HEK293 (cell line): ENCODE results near the gene SEPTIN12.

Experiments
- RBAK ChIP-seq: fragments of 450-650 bp; formaldehyde crosslinking; IDR thresholded peaks from 2 replicates; pipeline ENCODE4 v1.5.1; 2016; ENCODE audit warnings: missing biosample characterization, missing genetic modification characterization
- ZNF169 ChIP-seq: fragments of 450-650 bp; formaldehyde crosslinking; IDR thresholded peaks from 2 replicates; pipeline ENCODE4 v1.5.1; 2016; ENCODE audit warnings: missing biosample characterization, missing genetic modification characterization
- ZNF202 ChIP-seq: fragments of 450-650 bp; formaldehyde crosslinking; IDR thresholded peaks from 2 replicates; pipeline ENCODE4 v1.5.1; 2016; ENCODE audit warnings: missing biosample characterization, missing genetic modification characterization, borderline replicate concordance
- ZNF214 ChIP-seq: fragments of 450-650 bp; formaldehyde crosslinking; IDR thresholded peaks from 2 replicates; pipeline ENCODE4 v1.5.1; 2017; ENCODE audit warnings: missing biosample characterization, mild to moderate bottlenecking, missing genetic modification characterization, borderline replicate concordance
- ZNF24 ChIP-seq: fragments of 450-650 bp; formaldehyde crosslinking; IDR thresholded peaks from 2 replicates; pipeline ENCODE4 v1.5.1; 2016; ENCODE audit warnings: missing biosample characterization, missing genetic modification characterization
- ZNF707 ChIP-seq: fragments of 450-650 bp; formaldehyde crosslinking; IDR thresholded peaks from 2 replicates; pipeline ENCODE4 v1.5.1; 2016; ENCODE audit warnings: missing biosample characterization, missing genetic modification characterization
- ZNF747 ChIP-seq: fragments of 450-650 bp; formaldehyde crosslinking; IDR thresholded peaks from 2 replicates; pipeline ENCODE4 v1.5.1; 2016; ENCODE audit warnings: missing biosample characterization, missing genetic modification characterization
- ZNF830 ChIP-seq: fragments of 450-650 bp; IDR thresholded peaks from 2 replicates; pipeline ENCODE4 v1.5.0; 2018; ENCODE audit warnings: missing biosample characterization, missing genetic modification characterization, low read depth, mild to moderate bottlenecking, moderate library complexity
- TF ChIP-seq, protein P1 (sequence below): fragments of 450-650 bp; formaldehyde crosslinking; IDR thresholded peaks from 2 replicates; pipeline ENCODE4 v1.5.1; 2017; ENCODE audit warnings: missing biosample characterization, missing genetic modification characterization
- TF ChIP-seq, protein P2 (sequence below): fragments of 450-650 bp; formaldehyde crosslinking; IDR thresholded peaks from 2 replicates; pipeline ENCODE4 v1.5.1; 2016; ENCODE audit warnings: missing biosample characterization, missing genetic modification characterization
- TF ChIP-seq, protein P3 (sequence below): fragments of 450-650 bp; formaldehyde crosslinking; IDR thresholded peaks from 2 replicates; pipeline ENCODE4 v1.5.1; 2016; ENCODE audit warnings: missing biosample characterization, missing genetic modification characterization
- TF ChIP-seq, protein P4 (sequence below): fragments of 450-650 bp; formaldehyde crosslinking; IDR thresholded peaks from 2 replicates; pipeline ENCODE4 v1.5.1; 2016; ENCODE audit warnings: missing biosample characterization, missing genetic modification characterization
- TF ChIP-seq, protein P5 (sequence below): fragments of 450-650 bp; formaldehyde crosslinking; conservative IDR thresholded peaks from 2 replicates; pipeline ENCODE4 v1.5.1; 2016; ENCODE audit warnings: low read depth, missing biosample characterization, missing genetic modification characterization
- TF ChIP-seq, protein P6 (sequence below): fragments of 450-650 bp; formaldehyde crosslinking; IDR thresholded peaks from 2 replicates; pipeline ENCODE4 v1.5.1; 2016; ENCODE audit warnings: missing biosample characterization, missing genetic modification characterization

DNA sequence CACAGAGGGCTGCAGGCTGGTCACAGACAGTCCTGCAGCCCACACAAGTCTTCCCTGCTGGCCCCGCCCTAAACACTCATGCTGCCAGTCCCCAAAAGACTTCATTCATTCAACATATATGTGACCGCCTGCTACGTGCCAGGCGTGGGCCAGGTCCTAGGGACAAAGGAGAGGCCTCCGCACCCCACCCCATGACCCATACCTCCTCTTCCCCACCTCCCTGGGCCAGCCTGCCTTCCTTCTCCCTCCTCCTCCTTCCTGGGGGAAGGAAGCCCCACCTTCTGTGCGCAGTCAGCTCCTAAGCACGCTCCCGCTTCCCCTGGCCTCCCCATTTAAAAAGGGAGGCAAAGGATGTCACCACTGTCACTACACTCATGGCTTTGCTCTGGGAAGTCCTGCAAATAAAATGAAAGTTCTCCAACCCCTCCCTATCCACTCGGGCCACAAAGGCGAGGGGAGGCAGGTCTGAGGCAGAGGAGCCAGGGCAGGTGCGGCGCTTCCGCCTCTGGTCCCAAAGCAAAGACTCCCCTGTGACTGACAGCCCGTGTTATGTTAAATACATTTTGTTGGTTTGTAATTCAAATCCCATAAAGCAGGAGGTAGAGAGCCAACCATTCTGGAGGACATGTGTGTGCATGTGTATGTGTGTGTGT, 44.8 kb downstream of the SEPTIN12 start:
- TF ChIP-seq, protein P1, sequence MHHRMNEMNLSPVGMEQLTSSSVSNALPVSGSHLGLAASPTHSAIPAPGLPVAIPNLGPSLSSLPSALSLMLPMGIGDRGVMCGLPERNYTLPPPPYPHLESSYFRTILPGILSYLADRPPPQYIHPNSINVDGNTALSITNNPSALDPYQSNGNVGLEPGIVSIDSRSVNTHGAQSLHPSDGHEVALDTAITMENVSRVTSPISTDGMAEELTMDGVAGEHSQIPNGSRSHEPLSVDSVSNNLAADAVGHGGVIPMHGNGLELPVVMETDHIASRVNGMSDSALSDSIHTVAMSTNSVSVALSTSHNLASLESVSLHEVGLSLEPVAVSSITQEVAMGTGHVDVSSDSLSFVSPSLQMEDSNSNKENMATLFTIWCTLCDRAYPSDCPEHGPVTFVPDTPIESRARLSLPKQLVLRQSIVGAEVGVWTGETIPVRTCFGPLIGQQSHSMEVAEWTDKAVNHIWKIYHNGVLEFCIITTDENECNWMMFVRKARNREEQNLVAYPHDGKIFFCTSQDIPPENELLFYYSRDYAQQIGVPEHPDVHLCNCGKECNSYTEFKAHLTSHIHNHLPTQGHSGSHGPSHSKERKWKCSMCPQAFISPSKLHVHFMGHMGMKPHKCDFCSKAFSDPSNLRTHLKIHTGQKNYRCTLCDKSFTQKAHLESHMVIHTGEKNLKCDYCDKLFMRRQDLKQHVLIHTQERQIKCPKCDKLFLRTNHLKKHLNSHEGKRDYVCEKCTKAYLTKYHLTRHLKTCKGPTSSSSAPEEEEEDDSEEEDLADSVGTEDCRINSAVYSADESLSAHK: no peak
- TF ChIP-seq, protein P2, sequence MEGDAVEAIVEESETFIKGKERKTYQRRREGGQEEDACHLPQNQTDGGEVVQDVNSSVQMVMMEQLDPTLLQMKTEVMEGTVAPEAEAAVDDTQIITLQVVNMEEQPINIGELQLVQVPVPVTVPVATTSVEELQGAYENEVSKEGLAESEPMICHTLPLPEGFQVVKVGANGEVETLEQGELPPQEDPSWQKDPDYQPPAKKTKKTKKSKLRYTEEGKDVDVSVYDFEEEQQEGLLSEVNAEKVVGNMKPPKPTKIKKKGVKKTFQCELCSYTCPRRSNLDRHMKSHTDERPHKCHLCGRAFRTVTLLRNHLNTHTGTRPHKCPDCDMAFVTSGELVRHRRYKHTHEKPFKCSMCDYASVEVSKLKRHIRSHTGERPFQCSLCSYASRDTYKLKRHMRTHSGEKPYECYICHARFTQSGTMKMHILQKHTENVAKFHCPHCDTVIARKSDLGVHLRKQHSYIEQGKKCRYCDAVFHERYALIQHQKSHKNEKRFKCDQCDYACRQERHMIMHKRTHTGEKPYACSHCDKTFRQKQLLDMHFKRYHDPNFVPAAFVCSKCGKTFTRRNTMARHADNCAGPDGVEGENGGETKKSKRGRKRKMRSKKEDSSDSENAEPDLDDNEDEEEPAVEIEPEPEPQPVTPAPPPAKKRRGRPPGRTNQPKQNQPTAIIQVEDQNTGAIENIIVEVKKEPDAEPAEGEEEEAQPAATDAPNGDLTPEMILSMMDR (tag by site-specific recombination): no peak
- no peak for TF ChIP-seq ZNF747 (tag by site-specific recombination)
- TF ChIP-seq RBAK (tag by site-specific recombination): no peak
- no peak for TF ChIP-seq ZNF202 (tag by site-specific recombination)
- no peak for TF ChIP-seq ZNF707 (tag by site-specific recombination)
- TF ChIP-seq, protein P3, sequence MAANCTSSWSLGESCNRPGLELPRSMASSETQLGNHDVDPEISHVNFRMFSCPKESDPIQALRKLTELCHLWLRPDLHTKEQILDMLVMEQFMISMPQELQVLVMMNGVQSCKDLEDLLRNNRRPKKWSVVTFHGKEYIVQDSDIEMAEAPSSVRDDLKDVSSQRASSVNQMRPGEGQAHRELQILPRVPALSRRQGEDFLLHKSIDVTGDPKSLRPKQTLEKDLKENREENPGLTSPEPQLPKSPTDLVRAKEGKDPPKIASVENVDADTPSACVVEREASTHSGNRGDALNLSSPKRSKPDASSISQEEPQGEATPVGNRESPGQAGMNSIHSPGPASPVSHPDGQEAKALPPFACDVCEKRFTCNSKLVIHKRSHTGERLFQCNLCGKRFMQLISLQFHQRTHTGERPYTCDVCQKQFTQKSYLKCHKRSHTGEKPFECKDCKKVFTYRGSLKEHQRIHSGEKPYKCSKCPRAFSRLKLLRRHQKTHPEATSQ (tag by site-specific recombination): no peak
- no peak for TF ChIP-seq ZNF830 (tag by site-specific recombination)
- TF ChIP-seq, protein P4, sequence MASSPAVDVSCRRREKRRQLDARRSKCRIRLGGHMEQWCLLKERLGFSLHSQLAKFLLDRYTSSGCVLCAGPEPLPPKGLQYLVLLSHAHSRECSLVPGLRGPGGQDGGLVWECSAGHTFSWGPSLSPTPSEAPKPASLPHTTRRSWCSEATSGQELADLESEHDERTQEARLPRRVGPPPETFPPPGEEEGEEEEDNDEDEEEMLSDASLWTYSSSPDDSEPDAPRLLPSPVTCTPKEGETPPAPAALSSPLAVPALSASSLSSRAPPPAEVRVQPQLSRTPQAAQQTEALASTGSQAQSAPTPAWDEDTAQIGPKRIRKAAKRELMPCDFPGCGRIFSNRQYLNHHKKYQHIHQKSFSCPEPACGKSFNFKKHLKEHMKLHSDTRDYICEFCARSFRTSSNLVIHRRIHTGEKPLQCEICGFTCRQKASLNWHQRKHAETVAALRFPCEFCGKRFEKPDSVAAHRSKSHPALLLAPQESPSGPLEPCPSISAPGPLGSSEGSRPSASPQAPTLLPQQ (tag by site-specific recombination): no peak
- TF ChIP-seq, protein P5, sequence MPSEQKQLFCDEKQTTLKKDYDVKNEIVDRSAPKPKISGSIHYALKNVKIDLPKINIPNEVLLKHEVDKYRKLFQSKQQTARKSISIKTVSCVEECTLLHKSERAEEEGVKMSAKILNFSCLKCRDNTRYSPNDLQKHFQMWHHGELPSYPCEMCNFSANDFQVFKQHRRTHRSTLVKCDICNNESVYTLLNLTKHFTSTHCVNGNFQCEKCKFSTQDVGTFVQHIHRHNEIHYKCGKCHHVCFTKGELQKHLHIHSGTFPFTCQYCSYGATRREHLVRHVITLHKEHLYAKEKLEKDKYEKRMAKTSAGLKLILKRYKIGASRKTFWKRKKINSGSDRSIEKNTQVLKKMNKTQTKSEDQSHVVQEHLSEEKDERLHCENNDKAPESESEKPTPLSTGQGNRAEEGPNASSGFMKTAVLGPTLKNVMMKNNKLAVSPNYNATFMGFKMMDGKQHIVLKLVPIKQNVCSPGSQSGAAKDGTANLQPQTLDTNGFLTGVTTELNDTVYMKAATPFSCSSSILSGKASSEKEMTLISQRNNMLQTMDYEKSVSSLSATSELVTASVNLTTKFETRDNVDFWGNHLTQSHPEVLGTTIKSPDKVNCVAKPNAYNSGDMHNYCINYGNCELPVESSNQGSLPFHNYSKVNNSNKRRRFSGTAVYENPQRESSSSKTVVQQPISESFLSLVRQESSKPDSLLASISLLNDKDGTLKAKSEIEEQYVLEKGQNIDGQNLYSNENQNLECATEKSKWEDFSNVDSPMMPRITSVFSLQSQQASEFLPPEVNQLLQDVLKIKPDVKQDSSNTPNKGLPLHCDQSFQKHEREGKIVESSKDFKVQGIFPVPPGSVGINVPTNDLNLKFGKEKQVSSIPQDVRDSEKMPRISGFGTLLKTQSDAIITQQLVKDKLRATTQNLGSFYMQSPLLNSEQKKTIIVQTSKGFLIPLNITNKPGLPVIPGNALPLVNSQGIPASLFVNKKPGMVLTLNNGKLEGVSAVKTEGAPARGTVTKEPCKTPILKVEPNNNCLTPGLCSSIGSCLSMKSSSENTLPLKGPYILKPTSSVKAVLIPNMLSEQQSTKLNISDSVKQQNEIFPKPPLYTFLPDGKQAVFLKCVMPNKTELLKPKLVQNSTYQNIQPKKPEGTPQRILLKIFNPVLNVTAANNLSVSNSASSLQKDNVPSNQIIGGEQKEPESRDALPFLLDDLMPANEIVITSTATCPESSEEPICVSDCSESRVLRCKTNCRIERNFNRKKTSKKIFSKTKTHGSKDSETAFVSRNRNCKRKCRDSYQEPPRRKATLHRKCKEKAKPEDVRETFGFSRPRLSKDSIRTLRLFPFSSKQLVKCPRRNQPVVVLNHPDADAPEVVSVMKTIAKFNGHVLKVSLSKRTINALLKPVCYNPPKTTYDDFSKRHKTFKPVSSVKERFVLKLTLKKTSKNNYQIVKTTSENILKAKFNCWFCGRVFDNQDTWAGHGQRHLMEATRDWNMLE (tag by site-specific recombination): no peak
- TF ChIP-seq ZNF169: no peak
- no peak for TF ChIP-seq ZNF214 (tag by site-specific recombination)
- TF ChIP-seq ZNF24 (tag by site-specific recombination): no peak
- TF ChIP-seq, protein P6, sequence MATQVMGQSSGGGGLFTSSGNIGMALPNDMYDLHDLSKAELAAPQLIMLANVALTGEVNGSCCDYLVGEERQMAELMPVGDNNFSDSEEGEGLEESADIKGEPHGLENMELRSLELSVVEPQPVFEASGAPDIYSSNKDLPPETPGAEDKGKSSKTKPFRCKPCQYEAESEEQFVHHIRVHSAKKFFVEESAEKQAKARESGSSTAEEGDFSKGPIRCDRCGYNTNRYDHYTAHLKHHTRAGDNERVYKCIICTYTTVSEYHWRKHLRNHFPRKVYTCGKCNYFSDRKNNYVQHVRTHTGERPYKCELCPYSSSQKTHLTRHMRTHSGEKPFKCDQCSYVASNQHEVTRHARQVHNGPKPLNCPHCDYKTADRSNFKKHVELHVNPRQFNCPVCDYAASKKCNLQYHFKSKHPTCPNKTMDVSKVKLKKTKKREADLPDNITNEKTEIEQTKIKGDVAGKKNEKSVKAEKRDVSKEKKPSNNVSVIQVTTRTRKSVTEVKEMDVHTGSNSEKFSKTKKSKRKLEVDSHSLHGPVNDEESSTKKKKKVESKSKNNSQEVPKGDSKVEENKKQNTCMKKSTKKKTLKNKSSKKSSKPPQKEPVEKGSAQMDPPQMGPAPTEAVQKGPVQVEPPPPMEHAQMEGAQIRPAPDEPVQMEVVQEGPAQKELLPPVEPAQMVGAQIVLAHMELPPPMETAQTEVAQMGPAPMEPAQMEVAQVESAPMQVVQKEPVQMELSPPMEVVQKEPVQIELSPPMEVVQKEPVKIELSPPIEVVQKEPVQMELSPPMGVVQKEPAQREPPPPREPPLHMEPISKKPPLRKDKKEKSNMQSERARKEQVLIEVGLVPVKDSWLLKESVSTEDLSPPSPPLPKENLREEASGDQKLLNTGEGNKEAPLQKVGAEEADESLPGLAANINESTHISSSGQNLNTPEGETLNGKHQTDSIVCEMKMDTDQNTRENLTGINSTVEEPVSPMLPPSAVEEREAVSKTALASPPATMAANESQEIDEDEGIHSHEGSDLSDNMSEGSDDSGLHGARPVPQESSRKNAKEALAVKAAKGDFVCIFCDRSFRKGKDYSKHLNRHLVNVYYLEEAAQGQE: no peak
